ENCODE data around the gene TDRKH. TPM values are rescaled to one million over a fixed set of nuclear protein-coding genes. Genes with fewer than 3 reads are reported as not detected.
A peak's percentile ranks its signal among the peaks of the same experiment; 100 is the strongest.

TDRKH gene
- total and polyA plus RNA-seq, 2 of the 13 experiments (the other 11 are each of a cell fraction or from before 2014, with no cell fraction given), result 3.9 to 5.4 TPM

GRCh38 chr1:151839457-151840403 lies 49.4 kb upstream of the TDRKH start, which contains the start of gene C2CD4D (continued):
- TF ChIP-seq CENPBD1 (CRISPR knock-in tag; IDR thresholded peaks at IDR 0.05; ENCODE audit: borderline replicate concordance, low read depth) (no peak), PHB2 (IDR thresholded peaks at IDR 0.05; ENCODE audit: partially characterized antibody) (no peak), ARNTL (CRISPR knock-in tag; IDR thresholded peaks at IDR 0.05) (no peak), SCMH1 (CRISPR knock-in tag; IDR thresholded peaks at IDR 0.05; ENCODE audit: borderline replicate concordance) (no peak), TRAFD1 (CRISPR knock-in tag; IDR thresholded peaks at IDR 0.05; ENCODE audit: borderline replicate concordance) (no peak), MATR3 (CRISPR knock-in tag; IDR thresholded peaks at IDR 0.05) (no peak), ZNF138 (CRISPR knock-in tag; IDR thresholded peaks at IDR 0.05; ENCODE audit: low read depth) (no peak), JUND (CRISPR knock-in tag; IDR thresholded peaks at IDR 0.05) (no peak), ZNF282 (IDR thresholded peaks at IDR 0.05; ENCODE audit: partially characterized antibody) (no peak), SP5 (CRISPR knock-in tag; IDR thresholded peaks at IDR 0.05; ENCODE audit: borderline replicate concordance, low read depth) (peak; percentile 58; the same call in 1 of the 2 replicates), KDM3A (CRISPR knock-in tag; IDR thresholded peaks at IDR 0.05; ENCODE audit: low read depth) (no peak), SNRNP70 (IDR thresholded peaks at IDR 0.05; ENCODE audit: low read depth, low read length) (no peak), GTF2F1 (IDR thresholded peaks at IDR 0.05; ENCODE audit: low read length) (no peak), PRDM10 (CRISPR knock-in tag; IDR thresholded peaks at IDR 0.05; ENCODE audit: low read depth) (peak; percentile 31; the same call in 1 of the 2 replicates), MIER2 (CRISPR knock-in tag; IDR thresholded peaks at IDR 0.05) (no peak), TRIM24 (CRISPR knock-in tag; IDR thresholded peaks at IDR 0.05) (no peak), PHF5A (CRISPR knock-in tag; IDR thresholded peaks at IDR 0.05; ENCODE audit: low read depth, unreplicated experiment) (no peak), FIP1L1 (IDR thresholded peaks at IDR 0.05; ENCODE audit: borderline replicate concordance, insufficient read depth, low read depth, low read length) (no peak), ZNF253 (CRISPR knock-in tag; IDR thresholded peaks at IDR 0.05; ENCODE audit: borderline replicate concordance) (no peak), MTERF4 (CRISPR knock-in tag; IDR thresholded peaks at IDR 0.05) (no peak), POLR2A (IDR thresholded peaks at IDR 0.05; ENCODE audit: insufficient read depth in 1 of 2, low read depth in 2 of 2, low read length in 2 of 2) (peak; percentile 55 to 57; a peak in 3 of 4 replicates), YEATS2 (CRISPR knock-in tag; IDR thresholded peaks at IDR 0.05; ENCODE audit: borderline replicate concordance) (peak; percentile 40; the same call in 1 of the 2 replicates), ZFP36L1 (CRISPR knock-in tag; IDR thresholded peaks at IDR 0.05) (no peak), ZNF777 (CRISPR knock-in tag; IDR thresholded peaks at IDR 0.05) (no peak)
